ENCODE data around the gene ZNF468. TPM values are rescaled to one million over a fixed set of nuclear protein-coding genes. Genes with fewer than 3 reads are reported as not detected.
"Not testable (repeated sequence)": the region's sequence is repeated elsewhere in the genome, so short reads cannot be mapped to it uniquely, and the experiment has no call there.

Gene ZNF468
- total and polyA plus RNA-seq, 2 donors (not counting 1 experiment from before 2014, with no cell fraction given) = 10.2 to 30.6 TPM

DNA sequence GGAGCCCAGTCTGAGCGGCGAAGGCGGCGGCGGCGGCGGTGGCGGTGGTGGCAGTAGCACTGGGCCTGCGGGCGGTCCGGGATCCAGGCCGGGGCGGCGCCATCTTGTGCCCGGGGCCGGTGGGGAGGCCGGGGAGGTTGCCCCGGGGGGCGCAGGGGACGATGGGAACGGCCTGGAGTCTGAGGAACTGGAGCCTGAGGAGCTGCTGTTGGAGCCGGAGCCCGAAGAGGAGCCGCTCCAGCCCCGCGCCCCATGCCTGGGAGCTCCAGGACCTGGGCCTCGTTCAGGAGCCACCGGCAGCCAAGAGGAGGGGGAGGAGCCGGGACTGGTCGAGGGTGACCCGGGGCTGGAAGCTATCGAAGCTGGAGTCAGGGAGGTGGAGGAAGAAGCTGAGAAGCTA, 47.6 kb downstream of the ZNF468 start:
- Histone ChIP-seq H3K36me3 (ENCODE audit: control insufficient read depth, insufficient read depth, low read length) (no peaks in the 10 kb centered on the region), H3K9me3 (ENCODE audit: control insufficient read depth, insufficient read depth, low read depth, low read length) (no peaks in the 10 kb centered on the region), H3K79me2 (ENCODE audit: control insufficient read depth, insufficient read depth, low read length) (no peaks in the 10 kb centered on the region), H3K9ac (ENCODE audit: insufficient read depth, low read length) (no peak overlapping the region), H2AFZ (ENCODE audit: low read length) (no peak overlapping the region), H3K4me2 (ENCODE audit: extremely low read depth, insufficient read depth, low read length) (no peak overlapping the region), H3K4me1 (ENCODE audit: control insufficient read depth, extremely low read depth, insufficient read depth, low read length) (no peaks in the 10 kb centered on the region), H3K27me3 (ENCODE audit: control insufficient read depth, insufficient read depth, low read length) (no peaks in the 10 kb centered on the region), H4K20me1 (ENCODE audit: control insufficient read depth, extremely low read depth, insufficient read depth, low read length) (no peaks in the 10 kb centered on the region), H3K27ac (ENCODE audit: insufficient read depth, low read length) (no peak overlapping the region), H3K4me3 (replicated peaks in 1 of 4; ENCODE audit: control extremely low read depth in 1 of 4, insufficient read depth in 1 of 4, low read depth in 3 of 4, low read length in 4 of 4) (no peak overlapping the region)
- TF ChIP-seq EZH2 (IDR thresholded peaks at IDR 0.05; ENCODE audit: low read length, missing control alignments) = no peak
- TF ChIP-seq, protein P1, sequence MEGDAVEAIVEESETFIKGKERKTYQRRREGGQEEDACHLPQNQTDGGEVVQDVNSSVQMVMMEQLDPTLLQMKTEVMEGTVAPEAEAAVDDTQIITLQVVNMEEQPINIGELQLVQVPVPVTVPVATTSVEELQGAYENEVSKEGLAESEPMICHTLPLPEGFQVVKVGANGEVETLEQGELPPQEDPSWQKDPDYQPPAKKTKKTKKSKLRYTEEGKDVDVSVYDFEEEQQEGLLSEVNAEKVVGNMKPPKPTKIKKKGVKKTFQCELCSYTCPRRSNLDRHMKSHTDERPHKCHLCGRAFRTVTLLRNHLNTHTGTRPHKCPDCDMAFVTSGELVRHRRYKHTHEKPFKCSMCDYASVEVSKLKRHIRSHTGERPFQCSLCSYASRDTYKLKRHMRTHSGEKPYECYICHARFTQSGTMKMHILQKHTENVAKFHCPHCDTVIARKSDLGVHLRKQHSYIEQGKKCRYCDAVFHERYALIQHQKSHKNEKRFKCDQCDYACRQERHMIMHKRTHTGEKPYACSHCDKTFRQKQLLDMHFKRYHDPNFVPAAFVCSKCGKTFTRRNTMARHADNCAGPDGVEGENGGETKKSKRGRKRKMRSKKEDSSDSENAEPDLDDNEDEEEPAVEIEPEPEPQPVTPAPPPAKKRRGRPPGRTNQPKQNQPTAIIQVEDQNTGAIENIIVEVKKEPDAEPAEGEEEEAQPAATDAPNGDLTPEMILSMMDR (conservative IDR thresholded peaks at IDR 0.05 in 1 of 2, IDR thresholded peaks at IDR 0.05 in 1 of 2; ENCODE audit: low read depth in 1 of 2, low read length in 2 of 2) = no peak
- DNase-seq (ENCODE audit: low read depth in 2 of 2) = no peak

DNA sequence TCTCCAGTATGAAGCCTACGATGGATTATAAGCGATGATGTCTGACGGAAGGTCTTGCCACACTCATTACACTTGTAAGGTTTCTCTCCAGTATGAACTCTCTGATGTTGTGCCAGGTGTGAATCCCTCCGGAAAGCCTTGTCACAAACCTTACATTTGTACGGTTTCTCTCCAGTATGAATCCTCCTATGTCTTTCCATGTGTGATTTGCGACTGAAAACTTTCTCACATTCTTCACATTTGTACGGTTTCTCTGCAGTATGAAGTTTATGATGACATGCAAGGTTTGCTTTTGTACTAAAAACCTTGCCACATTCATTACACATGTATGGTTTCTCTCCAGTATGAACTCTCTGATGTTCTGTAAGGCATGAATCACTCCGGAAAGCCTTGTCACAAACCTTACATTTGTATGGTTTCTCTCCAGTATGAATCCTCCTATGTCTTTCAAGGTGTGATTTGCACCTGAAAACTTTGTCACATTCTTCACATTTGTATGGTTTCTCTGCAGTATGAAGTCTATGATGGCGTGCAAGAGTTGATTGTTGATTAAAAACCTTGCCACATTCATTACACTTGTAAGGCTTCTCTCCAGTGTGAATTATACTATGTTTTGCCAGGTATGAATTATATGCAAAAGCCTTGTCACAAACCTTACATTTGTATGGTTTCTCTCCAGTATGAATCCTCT, 57.3 kb downstream of the ZNF468 start:
- not testable (repeated sequence) for H3K27ac ChIP-seq (ENCODE audit: insufficient read depth, low read length); H3K9me3 ChIP-seq (ENCODE audit: control insufficient read depth, insufficient read depth, low read depth, low read length); H3K4me2 ChIP-seq (ENCODE audit: extremely low read depth, insufficient read depth, low read length); H4K20me1 ChIP-seq (ENCODE audit: control insufficient read depth, extremely low read depth, insufficient read depth, low read length); DNase-seq (ENCODE audit: low read depth in 2 of 2); H3K9ac ChIP-seq (ENCODE audit: insufficient read depth, low read length); H2AFZ ChIP-seq (ENCODE audit: low read length); H3K36me3 ChIP-seq (ENCODE audit: control insufficient read depth, insufficient read depth, low read length); H3K79me2 ChIP-seq (ENCODE audit: control insufficient read depth, insufficient read depth, low read length); H3K27me3 ChIP-seq (ENCODE audit: control insufficient read depth, insufficient read depth, low read length); H3K4me1 ChIP-seq (ENCODE audit: control insufficient read depth, extremely low read depth, insufficient read depth, low read length); H3K4me3 ChIP-seq (replicated peaks in 1 of 4; ENCODE audit: control extremely low read depth in 1 of 4, insufficient read depth in 1 of 4, low read depth in 3 of 4, low read length in 4 of 4)

GRCh38 chr19:52789440-52789839, 68.0 kb downstream of the ZNF468 start:
- H3K9ac ChIP-seq (ENCODE audit: insufficient read depth, low read length) = no peak overlapping the region
- H3K4me1 ChIP-seq (ENCODE audit: control insufficient read depth, extremely low read depth, insufficient read depth, low read length) = no peaks in the 10 kb centered on the region
- no peaks in the 10 kb centered on the region for H3K9me3 ChIP-seq (ENCODE audit: control insufficient read depth, insufficient read depth, low read depth, low read length)
- H3K27me3 ChIP-seq (ENCODE audit: control insufficient read depth, insufficient read depth, low read length) = no peaks in the 10 kb centered on the region
- no peak overlapping the region for H2AFZ ChIP-seq (ENCODE audit: low read length)
- H3K27ac ChIP-seq (ENCODE audit: insufficient read depth, low read length) = no peak overlapping the region
- no peak overlapping the region for H3K4me3 ChIP-seq (replicated peaks in 1 of 4; ENCODE audit: control extremely low read depth in 1 of 4, insufficient read depth in 1 of 4, low read depth in 3 of 4, low read length in 4 of 4)
- TF ChIP-seq EZH2 (IDR thresholded peaks at IDR 0.05; ENCODE audit: low read length, missing control alignments) = no peak
- TF ChIP-seq, protein P1 (conservative IDR thresholded peaks at IDR 0.05 in 1 of 2, IDR thresholded peaks at IDR 0.05 in 1 of 2; ENCODE audit: low read depth in 1 of 2, low read length in 2 of 2) = no peak
- no peaks in the 10 kb centered on the region for H3K79me2 ChIP-seq (ENCODE audit: control insufficient read depth, insufficient read depth, low read length)
- no peak for DNase-seq (ENCODE audit: low read depth in 2 of 2)
- no peaks in the 10 kb centered on the region for H4K20me1 ChIP-seq (ENCODE audit: control insufficient read depth, extremely low read depth, insufficient read depth, low read length)
- H3K4me2 ChIP-seq (ENCODE audit: extremely low read depth, insufficient read depth, low read length) = no peak overlapping the region
- H3K36me3 ChIP-seq (ENCODE audit: control insufficient read depth, insufficient read depth, low read length) = no peaks in the 10 kb centered on the region

Other genes with a start within 250 kb of the ZNF468 start
- 47.0 and 60.6 TPM in 2 replicates for gene ZNF83, start 219.3 kb downstream of the ZNF468 start, total RNA-seq
- 21.1 and 27.2 TPM in 2 replicates for gene ZNF83, start 219.3 kb downstream of the ZNF468 start, polyA plus RNA-seq
- 10.8 and 14.5 TPM in 2 replicates for gene ZNF611, start 122.6 kb downstream of the ZNF468 start, total RNA-seq
- 6.9 and 7.0 TPM in 2 replicates for gene ZNF611, start 122.6 kb downstream of the ZNF468 start, polyA plus RNA-seq
- 2.6 and 5.0 TPM in 2 replicates for gene ZNF600, start 70.8 kb downstream of the ZNF468 start, total RNA-seq
- 2.7 and 4.9 TPM in 2 replicates for gene ZNF600, start 70.8 kb downstream of the ZNF468 start, polyA plus RNA-seq
- 15.4 and 15.7 TPM in 2 replicates for gene ZNF28, start 36.0 kb downstream of the ZNF468 start, total RNA-seq
- 7.5 and 11.4 TPM in 2 replicates for gene ZNF28, start 36.0 kb downstream of the ZNF468 start, polyA plus RNA-seq
- 14.6 and 19.7 TPM in 2 replicates for gene ZNF320, start 40.0 kb upstream of the ZNF468 start, total RNA-seq
- 3.6 and 8.5 TPM in 2 replicates for gene ZNF320, start 40.0 kb upstream of the ZNF468 start, polyA plus RNA-seq
- gene ZNF888, start 65.8 kb upstream of the ZNF468 start, total RNA-seq = 2.6 and 4.3 TPM in 2 replicates
- 1.6 and 2.4 TPM in 2 replicates for gene ZNF888, start 65.8 kb upstream of the ZNF468 start, polyA plus RNA-seq
- gene ZNF816, start 105.3 kb upstream of the ZNF468 start, total RNA-seq = 10.1 and 10.3 TPM in 2 replicates
- gene ZNF816, start 105.3 kb upstream of the ZNF468 start, polyA plus RNA-seq = 2.9 and 3.1 TPM in 2 replicates
- not detected in 2 replicates for gene ERVV-1, start 156.3 kb upstream of the ZNF468 start, total RNA-seq
- gene ERVV-1, start 156.3 kb upstream of the ZNF468 start, polyA plus RNA-seq = 0.03 and 0.15 TPM in 2 replicates
- gene ERVV-2, start 187.1 kb upstream of the ZNF468 start, total RNA-seq = not detected in 2 replicates
- gene ERVV-2, start 187.1 kb upstream of the ZNF468 start, polyA plus RNA-seq = 0.10 TPM in 1 of 2 replicates, not detected in the other
- 22.6 and 28.9 TPM in 2 replicates for gene ZNF160, start 245.8 kb upstream of the ZNF468 start, total RNA-seq
- 13.1 and 21.0 TPM in 2 replicates for gene ZNF160, start 245.8 kb upstream of the ZNF468 start, polyA plus RNA-seq

All from fibroblast of lung (primary cell).